Measurements from ENCODE around the gene KRTAP4-4. TPM values are rescaled to one million over a fixed set of nuclear protein-coding genes. Genes with fewer than 3 reads are reported as not detected.
"Not testable (repeated sequence)": the region's sequence is repeated elsewhere in the genome, so short reads cannot be mapped to it uniquely, and the experiment has no call there.

KRTAP4-4 gene
- total RNA-seq (not detected), polyA plus RNA-seq (not detected)

DNA sequence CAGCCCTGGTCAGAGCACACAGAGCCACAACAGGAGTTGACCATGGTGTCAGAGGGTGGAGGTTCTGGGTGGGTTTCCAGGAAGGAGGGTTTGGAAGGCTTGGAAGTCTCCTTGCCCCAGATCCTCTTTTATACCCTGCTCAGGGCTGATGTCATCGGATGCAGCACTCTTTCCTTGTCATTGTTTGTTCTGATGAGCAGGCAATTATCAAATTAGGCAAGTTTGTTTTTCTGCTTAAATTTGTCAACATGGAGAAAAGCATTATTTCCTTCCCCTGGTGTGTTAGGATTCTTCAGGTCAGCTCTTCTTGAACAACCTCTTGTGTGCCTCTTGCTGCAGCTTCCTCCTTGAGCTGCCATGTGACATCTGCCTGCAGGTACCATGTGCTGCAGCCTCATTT lies at the start of gene KRTAP4-4:
TSS of gene KRTAP4-4 (minus strand) at position 101 of the 400 bp plus-strand sequence. CDS start at position 44, 57 bp downstream.
- Histone ChIP-seq H3K4me1 (ENCODE audit: insufficient read depth) (no peaks in the 10 kb centered on the region), H3K36me3 (ENCODE audit: insufficient read depth) (no peaks in the 10 kb centered on the region), H3K27ac (ENCODE audit: low read depth) (no peak within 1 kb of the TSS), H3K4me3 (ENCODE audit: low read depth, low read length) (no peak within 1 kb of the TSS)
- no peak for DNase-seq (ENCODE audit: extremely low spot score)
- WGBS, result 88% methylated on average over 1 of the region's 1 CpG

- Histone ChIP-seq H3K27ac (ENCODE audit: low read depth) (no peak overlapping the region), H3K4me1 (ENCODE audit: insufficient read depth) (no peaks in the 10 kb centered on the region), H3K4me3 (ENCODE audit: low read depth, low read length) (no peak overlapping the region), H3K36me3 (ENCODE audit: insufficient read depth) (no peaks in the 10 kb centered on the region)
- 59% methylated on average over 5 of the region's 5 CpGs for WGBS
- DNase-seq (ENCODE audit: extremely low spot score), result no peak
Measured at GRCh38 chr17:41199421-41200078, 39.0 kb upstream of the KRTAP4-4 start.

DNA sequence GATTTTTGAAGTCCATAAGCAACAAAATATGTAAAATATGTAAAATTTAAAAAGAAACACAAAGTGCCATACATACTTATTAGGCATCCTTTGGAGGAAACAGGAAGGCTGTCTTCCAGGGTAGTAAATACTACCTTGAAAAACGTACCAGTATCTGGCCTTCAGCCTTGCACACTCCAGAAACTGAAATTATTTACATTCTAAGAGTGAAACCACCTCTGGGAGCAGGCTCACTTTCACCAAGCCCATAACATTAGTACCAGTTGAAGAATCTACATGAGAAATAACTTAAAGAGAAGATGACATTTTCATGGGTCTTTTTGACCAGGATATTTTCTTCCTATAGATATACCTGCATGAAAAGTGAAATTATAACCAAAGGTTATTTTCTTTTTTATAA lies 35.5 kb upstream of the KRTAP4-4 start:
- Histone ChIP-seq H3K4me1 (ENCODE audit: insufficient read depth) (no peaks in the 10 kb centered on the region), H3K27ac (ENCODE audit: low read depth) (no peak overlapping the region), H3K4me3 (ENCODE audit: low read depth, low read length) (no peak overlapping the region), H3K36me3 (ENCODE audit: insufficient read depth) (no peaks in the 10 kb centered on the region)
- no peak for DNase-seq (ENCODE audit: extremely low spot score)
- 32% methylated on average over 1 of the region's 1 CpG for WGBS

DNA sequence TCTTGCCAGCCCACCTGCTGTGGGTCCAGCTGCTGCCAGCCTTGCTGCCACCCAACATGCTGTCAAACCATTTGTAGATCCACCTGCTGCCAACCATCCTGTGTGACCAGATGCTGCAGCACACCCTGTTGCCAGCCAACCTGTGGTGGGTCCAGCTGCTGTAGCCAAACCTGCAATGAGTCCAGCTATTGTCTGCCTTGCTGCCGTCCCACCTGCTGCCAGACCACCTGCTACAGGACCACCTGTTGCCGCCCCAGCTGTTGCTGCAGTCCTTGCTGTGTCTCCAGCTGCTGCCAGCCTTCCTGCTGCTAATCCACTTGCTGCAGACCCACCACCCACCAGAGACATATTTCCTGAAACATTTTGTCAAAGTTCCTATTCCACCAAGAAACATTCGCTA lies 29.8 kb upstream of the KRTAP4-4 start:
- WGBS, result 90% methylated on average over 3 of the region's 3 CpGs
- Histone ChIP-seq H3K4me1 (ENCODE audit: insufficient read depth) (no peaks in the 10 kb centered on the region), H3K36me3 (ENCODE audit: insufficient read depth) (no peaks in the 10 kb centered on the region), H3K4me3 (ENCODE audit: low read depth, low read length) (no peak overlapping the region), H3K27ac (ENCODE audit: low read depth) (no peak overlapping the region)
- no peak for DNase-seq (ENCODE audit: extremely low spot score)

GRCh38 chr17:41189837-41190318 lies 29.3 kb upstream of the KRTAP4-4 start, which contains the start of gene KRTAP9-1:
Gene KRTAP9-1, plus strand, starts transcription at chr17:41189887. Its CDS starts 0 bp downstream, at chr17:41189887.
- not testable (repeated sequence) for H3K4me1 ChIP-seq (ENCODE audit: insufficient read depth); H3K27ac ChIP-seq (ENCODE audit: low read depth); H3K36me3 ChIP-seq (ENCODE audit: insufficient read depth); H3K4me3 ChIP-seq (ENCODE audit: low read depth, low read length); DNase-seq (ENCODE audit: extremely low spot score)
- WGBS, result 64% methylated on average over 1 of the region's 1 CpG

GRCh38 chr17:41186872-41187271 lies 26.3 kb upstream of the KRTAP4-4 start:
- H3K27ac ChIP-seq (ENCODE audit: low read depth), result no peak overlapping the region
- 81% methylated on average over 2 of the region's 2 CpGs for WGBS
- H3K4me1 ChIP-seq (ENCODE audit: insufficient read depth), result no peaks in the 10 kb centered on the region
- H3K4me3 ChIP-seq (ENCODE audit: low read depth, low read length), result no peak overlapping the region
- DNase-seq (ENCODE audit: extremely low spot score), result no peak
- H3K36me3 ChIP-seq (ENCODE audit: insufficient read depth), result no peaks in the 10 kb centered on the region

- Histone ChIP-seq H3K36me3 (ENCODE audit: insufficient read depth) (no peaks in the 10 kb centered on the region), H3K4me3 (ENCODE audit: low read depth, low read length) (no peak overlapping the region), H3K4me1 (ENCODE audit: insufficient read depth) (no peaks in the 10 kb centered on the region), H3K27ac (ENCODE audit: low read depth) (no peak overlapping the region)
- 57% methylated on average over 1 of the region's 1 CpG for WGBS
- no peak for DNase-seq (ENCODE audit: extremely low spot score)
Measured at GRCh38 chr17:41185001-41185400, 24.5 kb upstream of the KRTAP4-4 start.

DNA sequence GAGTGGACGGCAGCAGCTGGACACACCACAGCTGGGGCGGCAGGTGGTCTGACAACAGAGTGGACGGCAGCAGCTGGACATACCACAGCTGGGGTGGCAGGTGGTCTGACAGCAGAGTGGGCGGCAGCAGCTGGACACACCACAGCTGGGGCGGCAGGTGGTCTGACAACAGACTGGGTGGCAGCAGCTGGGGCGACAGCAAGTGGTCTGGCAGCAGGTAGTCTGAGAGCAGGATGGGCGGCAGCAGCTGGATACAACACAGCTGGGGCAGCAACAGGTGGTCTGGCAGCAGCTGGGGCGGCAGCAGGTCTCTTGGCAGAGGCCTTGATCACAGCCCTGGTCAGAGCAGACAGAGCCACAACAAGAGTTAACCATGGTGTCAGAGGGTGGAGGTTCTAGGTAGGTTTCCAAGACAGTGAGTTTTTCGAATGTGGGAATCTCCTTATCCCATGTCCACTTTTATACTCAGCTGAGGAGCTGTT lies 24.0 kb upstream of the KRTAP4-4 start, which contains the start of gene KRTAP4-1:
TSS of gene KRTAP4-1 (minus strand) at position 432 of the 482 bp plus-strand sequence. CDS start at position 375, 57 bp downstream.
- no peaks in the 10 kb centered on the region for H3K36me3 ChIP-seq (ENCODE audit: insufficient read depth)
- WGBS, result 55% methylated on average over 9 of the region's 9 CpGs
- no peaks in the 10 kb centered on the region for H3K4me1 ChIP-seq (ENCODE audit: insufficient read depth)
- DNase-seq (ENCODE audit: extremely low spot score), result no peak
- H3K27ac ChIP-seq (ENCODE audit: low read depth), result no peak within 1 kb of the TSS
- no peak within 1 kb of the TSS for H3K4me3 ChIP-seq (ENCODE audit: low read depth, low read length)

DNA sequence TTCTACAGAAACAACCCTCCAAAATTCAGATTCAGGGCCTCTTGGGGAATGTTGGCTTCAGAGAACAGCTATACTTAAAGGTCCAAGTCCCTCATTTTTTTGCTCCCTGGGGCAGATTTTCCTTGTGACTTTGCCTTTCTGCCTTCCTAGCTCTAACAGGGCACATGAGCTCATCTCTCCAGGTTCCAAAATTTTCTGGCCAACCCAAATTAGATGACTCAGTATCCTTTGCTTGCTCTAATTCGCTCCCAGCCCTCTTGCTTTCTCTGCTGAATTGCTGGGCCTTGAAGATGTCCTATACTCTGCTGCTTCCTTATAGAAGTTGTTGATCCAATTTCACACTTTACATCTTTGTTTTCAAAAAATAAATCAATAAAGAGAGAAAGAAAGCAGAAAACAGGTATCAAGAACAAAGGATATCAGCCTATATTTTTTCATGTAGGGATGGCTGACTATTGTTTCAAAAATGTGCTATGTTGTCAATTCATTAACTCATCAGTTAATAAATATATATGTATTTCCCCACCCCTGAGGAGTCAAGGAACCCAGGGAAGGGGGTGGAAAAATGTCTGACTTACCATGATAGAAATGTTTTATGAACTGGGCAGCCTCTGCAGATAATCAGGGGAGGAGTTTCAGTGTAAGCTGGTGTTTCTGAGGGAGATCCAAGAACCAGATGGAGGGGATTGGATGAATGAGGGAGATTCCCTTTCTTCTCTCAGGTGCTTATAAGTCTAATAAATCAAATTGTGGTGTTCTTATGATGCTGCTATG lies 18.5 kb upstream of the KRTAP4-4 start:
- WGBS, result 82% methylated on average over 1 of the region's 1 CpG
- H3K27ac ChIP-seq (ENCODE audit: low read depth), result no peak overlapping the region

GRCh38 chr17:41178341-41178740 lies 17.8 kb upstream of the KRTAP4-4 start:
- Histone ChIP-seq H3K27ac (ENCODE audit: low read depth) (no peak overlapping the region), H3K4me3 (ENCODE audit: low read depth, low read length) (no peak overlapping the region), H3K4me1 (ENCODE audit: insufficient read depth) (no peaks in the 10 kb centered on the region), H3K36me3 (ENCODE audit: insufficient read depth) (no peaks in the 10 kb centered on the region)
- no peak for DNase-seq (ENCODE audit: extremely low spot score)
- WGBS, result 94% methylated on average over 3 of the region's 3 CpGs

More for the DNA sequence above, 18.5 kb upstream of the KRTAP4-4 start:
- H3K4me1 ChIP-seq (ENCODE audit: insufficient read depth), result no peaks in the 10 kb centered on the region
- DNase-seq (ENCODE audit: extremely low spot score), result no peak
- no peak overlapping the region for H3K4me3 ChIP-seq (ENCODE audit: low read depth, low read length)
- no peaks in the 10 kb centered on the region for H3K36me3 ChIP-seq (ENCODE audit: insufficient read depth)

GRCh38 chr17:41177727-41178271 lies 17.3 kb upstream of the KRTAP4-4 start, which contains the start of gene KRTAP4-2:
Gene KRTAP4-2, minus strand, starts transcription at chr17:41178221. Its CDS starts 57 bp downstream, at chr17:41178164.
- Histone ChIP-seq H3K36me3 (ENCODE audit: insufficient read depth) (no peaks in the 10 kb centered on the region), H3K4me3 (ENCODE audit: low read depth, low read length) (no peak within 1 kb of the TSS), H3K27ac (ENCODE audit: low read depth) (no peak within 1 kb of the TSS), H3K4me1 (ENCODE audit: insufficient read depth) (no peaks in the 10 kb centered on the region)
- DNase-seq (ENCODE audit: extremely low spot score), result no peak
- WGBS, result 88% methylated on average over 7 of the region's 7 CpGs

DNA sequence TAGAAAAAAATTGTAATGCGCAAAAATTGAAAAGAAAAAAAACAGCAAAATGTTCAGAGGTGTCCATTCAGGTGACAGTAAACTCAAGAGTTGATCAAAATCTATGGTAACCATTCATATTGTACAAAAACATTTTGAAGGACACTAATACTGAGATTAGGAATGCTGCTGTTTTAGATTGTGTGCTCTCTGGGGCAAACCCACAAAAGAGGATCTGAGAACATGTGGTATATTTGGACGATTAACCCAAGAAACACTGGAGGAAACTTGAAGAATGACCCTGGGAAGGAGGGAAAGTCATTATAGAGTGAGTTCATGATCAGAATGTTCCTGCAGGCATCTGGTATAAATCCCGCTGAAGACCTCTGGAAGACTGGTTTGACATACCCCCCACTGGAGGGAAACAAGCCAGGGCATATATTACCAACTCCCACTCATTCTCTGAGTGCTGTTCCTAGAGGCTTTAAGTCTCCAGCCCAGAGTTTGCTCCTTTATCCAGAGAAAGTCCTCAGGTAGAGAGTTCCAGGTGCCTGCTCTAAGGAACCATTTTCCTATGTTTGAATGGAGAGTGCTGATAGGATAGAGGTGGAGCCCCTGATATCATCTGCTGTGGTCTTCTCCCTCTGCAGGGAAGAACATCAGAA lies 16.3 kb upstream of the KRTAP4-4 start:
- Histone ChIP-seq H3K27ac (ENCODE audit: low read depth) (no peak overlapping the region), H3K4me1 (ENCODE audit: insufficient read depth) (no peaks in the 10 kb centered on the region), H3K4me3 (ENCODE audit: low read depth, low read length) (no peak overlapping the region), H3K36me3 (ENCODE audit: insufficient read depth) (no peaks in the 10 kb centered on the region)
- DNase-seq (ENCODE audit: extremely low spot score), result no peak
- 81% methylated on average over 3 of the region's 3 CpGs for WGBS

DNA sequence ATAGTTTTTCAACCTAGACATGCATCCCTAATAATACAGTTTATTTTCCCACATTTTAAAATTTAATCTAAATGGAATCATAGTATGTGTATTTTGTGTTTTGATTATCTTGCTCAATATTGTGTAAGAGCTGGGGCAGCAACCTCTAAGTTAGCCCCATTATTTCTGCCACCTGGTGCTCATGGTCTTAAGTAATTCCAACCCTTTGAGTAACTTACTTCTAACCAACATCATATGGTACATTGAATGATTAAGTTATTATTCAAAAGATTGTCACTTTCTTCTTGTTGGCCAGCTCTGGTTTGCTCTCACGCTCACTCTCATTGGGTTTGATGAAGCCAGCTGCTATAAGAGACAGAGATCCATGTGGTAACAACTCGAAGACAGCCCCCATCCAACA lies 11.3 kb upstream of the KRTAP4-4 start:
- H3K27ac ChIP-seq (ENCODE audit: low read depth), result no peak overlapping the region
- no peak overlapping the region for H3K4me3 ChIP-seq (ENCODE audit: low read depth, low read length)
- DNase-seq (ENCODE audit: extremely low spot score), result no peak
- H3K36me3 ChIP-seq (ENCODE audit: insufficient read depth), result no peaks in the 10 kb centered on the region
- 82% methylated on average over 2 of the region's 2 CpGs for WGBS
- no peaks in the 10 kb centered on the region for H3K4me1 ChIP-seq (ENCODE audit: insufficient read depth)

Data from urinary bladder (tissue), 4 donors.